HG02623 (cell line): Measurements from ENCODE around the gene SNU13.
"Not testable (repeated sequence)": the region's sequence is repeated elsewhere in the genome, so short reads cannot be mapped to it uniquely, and the experiment has no call there.

Source experiments
- ATAC-seq: cut with Tn5 transposase; IDR thresholded peaks from one replicate; pipeline ENCODE4 v1.9.1; 2021; ENCODE audit warnings: moderate library complexity; ENCODE audit not compliant: unreplicated experiment

Gene SNU13

GRCh38 chr22:41647771-41648170 lies 40.9 kb downstream of the SNU13 start:
- ATAC-seq, result no peak

DNA sequence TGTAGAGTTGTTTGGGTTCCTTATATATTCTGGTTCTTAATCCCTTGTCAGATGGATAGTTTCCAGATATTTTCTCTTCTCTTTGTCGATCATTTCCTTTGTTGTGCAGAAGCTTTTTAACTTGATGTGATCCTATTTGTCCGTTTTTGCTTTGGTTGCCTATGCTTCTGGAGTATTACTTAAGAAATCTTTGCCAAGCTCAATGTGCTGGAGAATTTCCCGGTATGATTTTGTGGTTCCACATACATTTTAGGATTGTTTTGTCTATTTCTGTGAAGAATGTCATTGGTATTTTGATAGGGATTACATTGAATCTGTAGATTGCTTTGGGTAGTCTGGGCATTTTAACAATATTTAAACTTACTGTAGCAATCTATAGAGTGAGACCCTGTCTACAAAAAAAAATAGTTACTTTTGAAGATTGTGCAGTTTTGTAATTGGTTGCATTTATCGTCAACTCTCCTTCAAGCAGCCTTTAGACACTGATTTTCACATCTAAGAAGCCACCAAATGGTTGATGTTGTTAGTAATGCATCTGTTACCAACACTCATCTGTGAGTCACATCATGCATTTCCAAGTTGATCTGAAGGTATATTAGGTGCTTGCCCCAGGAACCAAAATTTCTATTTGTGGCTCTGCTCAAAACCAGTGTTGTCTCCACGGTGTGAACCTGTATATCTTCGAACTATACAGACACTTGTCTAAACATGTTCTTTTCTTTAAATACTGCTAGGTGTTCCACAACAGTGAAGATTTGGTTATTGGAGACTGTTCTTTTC lies 46.1 kb downstream of the SNU13 start:
- no peak for ATAC-seq

- no peak for ATAC-seq
Observed at GRCh38 chr22:41641854-41642253, 46.8 kb downstream of the SNU13 start.

- no peak for ATAC-seq
Observed at GRCh38 chr22:41638748-41639147, 49.9 kb downstream of the SNU13 start.

- no peak for ATAC-seq
Observed at GRCh38 chr22:41638124-41638523, 50.5 kb downstream of the SNU13 start.

DNA sequence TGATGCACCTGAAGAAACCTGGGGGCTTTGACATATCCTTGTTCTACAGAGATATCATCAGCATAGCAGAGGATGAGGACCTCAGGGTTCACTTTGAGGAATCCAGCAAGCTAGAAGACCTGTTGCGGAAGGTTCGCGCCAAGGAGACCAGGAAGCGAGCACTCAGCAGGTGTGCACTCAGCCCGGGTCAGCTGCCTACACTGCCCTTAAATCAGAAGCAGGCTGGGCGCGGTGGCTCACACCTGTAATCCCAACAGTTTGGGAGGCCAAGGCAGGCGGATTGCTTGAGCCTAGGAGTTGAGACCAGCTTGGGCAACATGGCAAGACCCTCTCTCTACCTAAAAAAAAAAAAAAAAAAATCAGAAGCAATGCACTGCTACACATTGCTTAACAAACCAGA lies 51.0 kb downstream of the SNU13 start:
- not testable (repeated sequence) for ATAC-seq

DNA sequence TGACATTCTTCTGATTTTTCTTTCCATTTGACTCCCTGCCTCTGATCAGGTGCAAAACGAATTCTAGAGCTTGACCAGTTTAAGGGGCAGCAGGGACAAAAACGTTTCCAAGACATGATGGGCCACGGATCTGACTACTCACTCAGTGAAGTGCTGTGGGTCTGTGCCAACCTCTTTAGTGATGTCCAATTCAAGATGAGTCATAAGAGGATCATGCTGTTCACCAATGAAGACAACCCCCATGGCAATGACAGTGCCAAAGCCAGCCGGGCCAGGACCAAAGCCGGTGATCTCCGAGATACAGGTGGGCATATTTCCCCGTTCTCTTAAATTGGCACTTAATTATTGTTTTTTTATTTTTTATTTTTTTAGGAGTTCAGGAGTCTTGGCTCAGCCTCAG lies 52.2 kb downstream of the SNU13 start:
- ATAC-seq, result no peak

DNA sequence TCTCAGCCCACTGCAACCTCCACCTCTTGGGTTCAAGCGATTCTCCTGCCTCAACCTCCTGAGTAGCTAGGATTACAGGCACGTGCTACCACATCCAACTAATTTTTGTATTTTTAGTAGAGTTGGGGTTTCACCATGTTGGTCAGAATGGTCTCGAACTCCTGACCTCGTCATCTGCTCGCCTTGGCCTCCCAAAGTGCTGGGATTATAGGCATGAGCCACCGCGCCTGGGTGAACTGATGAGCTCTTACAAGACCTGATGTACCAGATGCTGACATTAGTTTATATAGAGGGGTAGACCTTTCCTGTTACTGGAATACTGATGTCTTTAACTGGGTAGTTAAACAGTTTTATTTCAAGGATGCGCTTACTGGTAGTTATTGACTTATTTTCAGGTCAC lies 54.1 kb downstream of the SNU13 start:
- not testable (repeated sequence) for ATAC-seq

- not testable (repeated sequence) for ATAC-seq
Observed at GRCh38 chr22:41631615-41632014, 57.1 kb downstream of the SNU13 start.

DNA sequence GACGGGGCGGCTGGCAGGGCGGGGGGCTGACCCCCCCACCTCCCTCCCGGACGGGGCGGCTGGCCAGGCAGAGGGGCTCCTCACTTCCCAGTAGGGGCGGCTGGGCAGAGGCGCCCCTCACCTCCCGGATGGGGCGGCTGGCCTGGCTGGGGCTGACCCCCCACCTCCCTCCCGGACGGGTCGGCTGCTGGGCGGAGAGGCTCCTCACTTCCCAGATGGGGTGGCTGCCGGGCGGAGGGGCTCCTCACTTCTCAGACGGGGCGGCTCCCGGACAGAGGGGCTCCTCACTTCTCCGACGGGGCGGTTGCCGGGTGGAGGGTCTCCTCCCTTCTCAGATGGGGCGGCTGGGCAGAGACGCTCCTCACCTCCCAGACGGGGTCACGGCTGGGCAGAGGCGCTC lies 57.6 kb downstream of the SNU13 start:
- ATAC-seq, result not testable (repeated sequence)

- no peak for ATAC-seq
Observed at GRCh38 chr22:41625577-41625976, 63.1 kb downstream of the SNU13 start.
